Effector CD8-positive, alpha-beta T cell (primary cell): ENCODE data around the gene ELAVL1.

Experiments
- DNase-seq: peaks from one replicate; lab custom pipeline; 2025; lab: John Stamatoyannopoulos, UW

ELAVL1 gene

GRCh38 chr19:7986321-7987113 lies 18.9 kb downstream of the ELAVL1 start:
- no peak for DNase-seq

DNA sequence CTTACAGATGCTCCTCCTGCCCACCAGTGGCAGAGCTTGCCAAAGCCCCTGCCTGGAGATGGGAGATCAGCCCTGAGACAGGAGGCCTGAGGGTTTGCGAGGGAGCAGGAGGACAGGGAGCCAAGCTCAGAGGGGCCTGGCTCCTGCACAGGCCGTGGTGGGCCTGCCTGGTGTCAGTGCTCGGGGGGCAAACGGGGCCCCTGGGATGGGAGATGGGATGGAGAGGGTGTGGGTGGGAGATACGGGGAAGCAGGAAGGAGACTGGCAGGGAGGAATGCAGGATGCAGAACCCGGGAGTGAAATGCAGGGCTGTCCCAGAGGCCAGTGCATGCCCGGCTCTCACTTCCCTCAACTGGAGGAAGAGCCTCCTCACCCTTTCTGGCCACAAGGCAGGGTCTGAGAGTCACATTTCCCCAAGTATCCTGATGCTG lies 19.9 kb downstream of the ELAVL1 start:
- DNase-seq, result no peak

GRCh38 chr19:7983995-7984837 lies 21.2 kb downstream of the ELAVL1 start:
- DNase-seq, result no peak

- DNase-seq, result no peak
Observed at GRCh38 chr19:7983286-7983950, 22.0 kb downstream of the ELAVL1 start.

DNA sequence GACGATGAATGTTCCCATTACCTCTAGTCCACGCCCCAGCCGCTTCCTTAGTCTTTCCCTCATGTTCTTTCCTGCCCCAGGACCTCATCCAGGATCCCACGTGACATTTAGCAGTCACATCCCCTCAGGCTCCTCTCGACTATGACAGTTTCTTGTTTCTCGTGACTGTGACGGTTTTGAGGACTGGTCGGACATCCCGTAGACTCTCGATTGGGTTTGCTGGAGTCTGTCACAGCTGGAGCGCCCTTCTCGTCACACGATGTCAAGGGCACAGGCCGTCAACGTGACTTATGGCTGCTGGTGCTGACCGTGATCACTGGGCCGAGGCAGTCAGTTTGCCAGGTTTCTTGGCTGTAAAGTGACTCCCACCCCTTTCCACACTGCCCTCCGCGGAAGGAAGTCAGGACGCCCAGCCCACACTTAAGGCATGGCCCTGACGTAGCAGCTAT lies 22.8 kb downstream of the ELAVL1 start:
- DNase-seq, result no peak

- no peak for DNase-seq
Observed at GRCh38 chr19:7982103-7982502, 23.3 kb downstream of the ELAVL1 start.

- DNase-seq, result no peak
Observed at GRCh38 chr19:7981661-7982060, 23.8 kb downstream of the ELAVL1 start.

GRCh38 chr19:7981199-7981598 lies 24.2 kb downstream of the ELAVL1 start:
- DNase-seq, result no peak

GRCh38 chr19:7980635-7981121 lies 24.8 kb downstream of the ELAVL1 start:
- DNase-seq, result no peak

GRCh38 chr19:7980168-7980567 lies 25.3 kb downstream of the ELAVL1 start:
- DNase-seq, result no peak

- DNase-seq, result no peak
Observed at GRCh38 chr19:7979559-7979958, 25.9 kb downstream of the ELAVL1 start.

DNA sequence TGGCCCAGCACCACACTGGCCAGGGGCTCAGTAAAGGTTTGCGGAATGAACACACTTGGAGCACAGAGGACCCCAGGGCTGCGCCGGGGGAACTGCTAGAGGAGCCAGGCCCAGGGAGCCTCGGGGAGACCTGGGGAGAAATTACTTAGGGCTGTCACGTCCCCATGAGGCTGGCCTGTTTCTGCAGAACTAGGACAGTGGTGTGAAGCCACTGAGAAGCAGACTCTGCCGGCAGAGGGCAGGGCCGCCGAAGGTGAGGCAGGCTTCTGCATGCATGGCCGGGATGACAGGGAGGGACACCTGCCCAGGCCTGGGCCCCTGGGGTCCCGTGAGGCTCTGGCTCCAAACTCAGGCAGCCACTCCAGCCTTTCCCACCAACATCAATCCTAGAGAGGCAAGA lies 26.4 kb downstream of the ELAVL1 start:
- no peak for DNase-seq

GRCh38 chr19:7978179-7978825 lies 27.1 kb downstream of the ELAVL1 start:
- DNase-seq, result no peak

GRCh38 chr19:7977723-7978040 lies 27.8 kb downstream of the ELAVL1 start:
- DNase-seq, result no peak

DNA sequence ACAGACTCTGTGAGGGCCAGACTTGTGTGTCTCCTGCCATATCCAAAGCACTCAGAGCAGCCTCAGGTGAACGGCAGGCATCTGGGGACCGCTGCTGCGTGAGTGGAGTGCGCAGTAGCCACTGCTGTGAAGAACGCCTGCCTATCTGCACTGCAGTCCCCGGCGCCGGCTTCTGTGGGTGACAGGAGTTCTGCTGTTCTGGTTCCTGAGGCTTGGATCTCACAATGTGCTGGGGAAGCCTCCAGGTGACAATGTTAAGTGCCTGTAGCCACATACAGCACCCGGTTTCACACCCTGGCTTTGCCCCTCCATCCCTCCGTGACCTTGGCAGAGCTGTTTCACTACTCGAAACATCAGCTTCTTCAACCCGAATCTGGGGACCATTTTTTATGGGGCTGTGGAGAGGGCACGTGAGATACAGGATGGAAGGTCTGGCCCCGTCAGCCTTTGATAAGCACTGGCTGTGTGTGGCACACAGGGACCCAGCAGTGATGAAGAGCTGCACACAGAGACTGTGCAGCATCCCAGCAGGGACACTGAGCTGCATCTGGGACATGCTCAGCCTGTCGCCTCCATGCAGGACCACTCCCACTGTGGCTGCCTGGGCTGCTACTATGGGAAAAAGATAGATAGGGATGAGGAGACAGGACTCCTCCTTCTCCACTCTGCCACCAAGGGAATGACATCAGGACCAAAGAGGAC lies 28.3 kb downstream of the ELAVL1 start:
- no peak for DNase-seq

DNA sequence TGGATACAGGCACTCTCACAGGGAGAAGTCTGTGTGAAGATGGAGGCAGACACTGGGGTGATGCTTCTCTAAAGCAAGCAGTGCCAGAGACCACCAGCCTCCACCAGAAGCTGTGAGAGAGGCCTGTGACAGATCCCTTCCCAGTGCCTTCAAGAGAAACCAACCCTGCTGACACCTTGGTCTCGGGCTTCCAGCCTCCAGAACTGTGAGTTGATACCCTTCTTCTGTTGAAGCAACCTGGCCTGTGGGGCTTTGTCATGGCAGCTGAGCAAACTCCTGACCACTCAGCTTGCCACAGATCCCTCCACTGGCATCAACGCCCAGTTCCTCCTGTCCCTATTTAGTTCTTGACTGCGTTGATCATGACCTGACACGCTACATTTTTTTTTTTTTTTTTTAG lies 29.0 kb downstream of the ELAVL1 start:
- no peak for DNase-seq

- DNase-seq, result no peak
Observed at GRCh38 chr19:7975037-7975436, 30.4 kb downstream of the ELAVL1 start.

DNA sequence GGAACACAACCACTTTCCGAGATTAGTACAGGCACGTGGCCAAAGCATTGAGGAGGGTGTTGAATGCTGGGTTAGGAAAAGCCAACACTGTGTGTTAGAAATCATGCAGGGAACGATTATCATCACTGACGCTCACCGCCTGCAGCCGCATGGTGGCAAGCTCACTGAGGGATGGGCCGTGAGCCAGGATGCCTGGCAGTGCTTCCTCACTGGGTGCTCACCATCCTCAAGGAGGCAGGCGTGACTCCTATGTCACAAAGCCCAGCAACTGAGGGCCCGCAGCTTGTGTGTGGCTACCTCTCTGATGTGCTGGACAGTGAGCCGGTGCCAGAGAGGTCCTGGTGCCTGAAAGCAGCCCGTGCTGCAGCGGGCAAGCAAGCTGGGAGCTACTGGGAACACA lies 31.6 kb downstream of the ELAVL1 start:
- no peak for DNase-seq

DNA sequence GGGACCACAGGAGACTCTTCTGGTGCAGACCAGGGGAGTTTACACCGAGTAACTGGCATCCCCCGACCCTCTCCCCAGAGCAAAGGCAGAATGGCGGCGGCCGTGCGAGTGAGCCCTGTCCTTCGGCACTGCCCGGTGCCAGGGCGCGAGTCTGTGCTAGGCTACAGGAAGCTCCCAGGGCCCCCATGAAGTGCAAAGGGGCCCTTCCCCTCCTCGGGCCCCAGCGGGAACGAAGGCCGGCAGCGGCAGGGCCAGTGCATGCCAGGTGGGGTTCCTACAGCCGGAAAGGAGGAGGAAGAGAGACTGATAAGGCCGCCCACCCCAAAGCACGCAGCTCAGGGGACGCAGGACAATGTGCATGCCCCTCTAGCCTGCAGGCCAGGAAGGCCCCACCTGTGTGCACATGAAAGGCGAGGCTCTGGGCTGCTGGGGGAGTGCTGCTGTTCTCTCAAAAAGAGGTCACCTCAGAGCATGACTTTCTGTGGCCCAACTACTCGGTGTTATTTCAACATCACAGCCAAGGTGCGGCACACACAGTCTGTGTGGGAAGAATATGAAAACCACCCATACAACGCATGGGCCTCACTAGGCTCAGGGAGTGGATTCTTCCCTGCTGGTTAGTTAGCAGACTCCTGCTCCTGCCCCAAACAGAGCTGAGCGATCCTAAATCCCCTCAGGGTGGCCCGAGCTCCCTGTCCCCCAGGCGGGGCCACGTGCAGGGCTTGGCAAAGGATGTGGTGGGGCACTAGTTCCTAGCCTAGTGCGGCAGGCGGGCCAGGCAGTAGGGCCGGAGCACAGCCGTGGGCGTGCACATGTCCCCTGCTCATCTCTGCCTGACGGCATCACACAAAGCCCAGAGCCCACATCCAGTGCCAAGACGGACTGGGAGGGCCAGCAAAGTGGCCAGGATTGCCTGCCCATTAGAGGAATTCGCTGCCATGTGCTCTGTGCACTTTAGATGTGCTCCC lies 33.6 kb downstream of the ELAVL1 start:
- DNase-seq, result no peak
